Kidney (tissue), 14 donors: Measurements from ENCODE around the gene TRAPPC4. TPM values are rescaled to one million over a fixed set of nuclear protein-coding genes. Genes with fewer than 3 reads are reported as not detected.
A peak's percentile ranks its signal among the peaks of the same experiment; 100 is the strongest.

ENCODE experiments used
- DNase-seq, 5 donors: peaks; one replicate each; pipeline ENCODE4 v3.0.0-alpha.2; 2013 to 2020
- FAIRE-seq: peaks from 2 replicates; lab custom pipeline; 2012; peaks lifted over from hg19 to GRCh38; lab: Jason Lieb, UNC
- H3K27ac ChIP-seq, 2 donors: one replicate each; pipeline ENCODE4 v1.7.0; 2013; ENCODE audit warnings: low read depth in 2 of 2, low read length in 2 of 2, inconsistent platforms in 1 of 2
- H3K27me3 ChIP-seq: one replicate; pipeline ENCODE4 v1.7.1; 2013; ENCODE audit warnings: low read length, inconsistent platforms; ENCODE audit not compliant: control insufficient read depth, insufficient read depth
- H3K36me3 ChIP-seq, 3 donors: one replicate each; pipeline versions ENCODE4 v1.7.0 to v1.7.1; 2013; ENCODE audit warnings: low read length in 3 of 3, control low read depth in 1 of 3, inconsistent platforms in 1 of 3; ENCODE audit not compliant: insufficient read depth in 3 of 3, control insufficient read depth in 2 of 3
- H3K4me1 ChIP-seq, 3 donors: one replicate each; pipeline versions ENCODE4 v1.7.0 to v1.7.1; 2013; ENCODE audit warnings: low read length in 3 of 3, inconsistent platforms in 1 of 3, low read depth in 1 of 3; ENCODE audit not compliant: control insufficient read depth in 2 of 3, insufficient read depth in 2 of 3
- H3K4me3 ChIP-seq, 3 donors: one replicate each; pipeline versions ENCODE4 v1.7.0 to v1.8.1; 2013; ENCODE audit warnings: low read length in 3 of 3, control low read depth in 1 of 3, inconsistent platforms in 1 of 3
- H3K9ac ChIP-seq, 3 donors: one replicate each; pipeline versions ENCODE4 v1.7.0 to v1.7.1; 2013; ENCODE audit warnings: low read length in 3 of 3, control low read depth in 1 of 3, inconsistent platforms in 1 of 3
- H3K9me3 ChIP-seq, 3 donors: one replicate each; pipeline versions ENCODE4 v1.7.0 to v1.7.1; 2013; ENCODE audit warnings: low read length in 3 of 3, control low read depth in 1 of 3, inconsistent platforms in 1 of 3; ENCODE audit not compliant: control insufficient read depth in 2 of 3, insufficient read depth in 1 of 3
- CTCF ChIP-seq: IDR thresholded peaks from 3 replicates; pipeline ENCODE4 v1.5.1; 2012; ENCODE audit warnings: mild to moderate bottlenecking, moderate library complexity, borderline replicate concordance; ENCODE audit not compliant: insufficient read depth; ENCODE audit errors: extremely low read depth
- intact Hi-C: fragments of 100-400 bp; cut with DNase I; formaldehyde crosslinking; loops from one replicate; pipeline ENCODE4 v1.11.1; 2022
- polyA plus RNA-seq: library from polyadenylated mRNA; stranded (reverse); fragments of 350-450 nt; fragmentation: Illumina TruSeq; extraction: RNeasy Lipid Tissue Mini Kit (QIAGEN cat#74804); gene quantifications from one replicate; pipeline ENCODE4 v1.2.3, GENCODE V29; 2014; ENCODE audit warnings: low read depth, low replicate concordance; ENCODE audit not compliant: insufficient read depth
- total RNA-seq: library from RNA; stranded (reverse); fragmentation: NEBNext Ultra II Directional; extraction: Animal tissue kit (Norgen Biotek cat#: 25700); gene quantifications from one replicate; pipeline ENCODE4 v1.2.1, GENCODE V29; 2021
- donor health status: control.
- donor health status: control.
- donor health status: control.
- donor health status: control.
- donor health status: control.
- donor health status: DM: yes; HTN: yes; CAD: no.
- donor health status: Normal renal cell carcinoma (clear cell type).

The TRAPPC4 gene
- total and polyA plus RNA-seq, 2 donors from 2014 or later, result 82.6 to 136 TPM

- H3K4me1 ChIP-seq, result peaks cover 0 to 9% (median 5%) of the 10 kb centered on the region in 3 donors
- peak in 1 of 5 donors; percentile 39 for DNase-seq
- no peak overlapping the region for H3K27ac ChIP-seq
- intact Hi-C loops, result no loop called here
- no peak for FAIRE-seq
- H3K9ac ChIP-seq, result no peak overlapping the region
- no peak overlapping the region for H3K4me3 ChIP-seq
- H3K9me3 ChIP-seq, result no peaks in the 10 kb centered on the region
- TF ChIP-seq CTCF, result no peak
- H3K36me3 ChIP-seq, result peaks cover 0 to 64% (median 62%) of the 10 kb centered on the region in 3 donors
- H3K27me3 ChIP-seq, result no peaks in the 10 kb centered on the region
These were observed 33.0 kb downstream of the TRAPPC4 start for GRCh38 chr11:119051440-119052162.

GRCh38 chr11:119052163-119052814, 33.7 kb downstream of the TRAPPC4 start:
- Histone ChIP-seq H3K4me1 (peaks cover 0 to 9% (median 5%) of the 10 kb centered on the region in 3 donors), H3K9me3 (no peaks in the 10 kb centered on the region), H3K9ac (no peak overlapping the region), H3K27ac (no peak overlapping the region), H3K27me3 (no peaks in the 10 kb centered on the region), H3K4me3 (no peak overlapping the region), H3K36me3 (peaks cover 0 to 61% (median 59%) of the 10 kb centered on the region in 3 donors)
- no peak for TF ChIP-seq CTCF
- intact Hi-C loops, result no loop called here
- DNase-seq (peak in 1 of 5 donors; percentile 46), FAIRE-seq (no peak)

- peaks cover 0 to 44% (median 40%) of the 10 kb centered on the region in 3 donors for H3K36me3 ChIP-seq
- peaks cover 0 to 11% (median 8%) of the 10 kb centered on the region in 3 donors for H3K4me1 ChIP-seq
- no peak overlapping the region for H3K27ac ChIP-seq
- peak in 1 of 5 donors; percentile 55 for DNase-seq
- no peaks in the 10 kb centered on the region for H3K9me3 ChIP-seq
- intact Hi-C loops, result no loop called here
- H3K27me3 ChIP-seq, result no peaks in the 10 kb centered on the region
- no peak overlapping the region for H3K9ac ChIP-seq
- H3K4me3 ChIP-seq, result no peak overlapping the region
- FAIRE-seq, result no peak
- no peak for TF ChIP-seq CTCF
These were observed 35.9 kb downstream of the TRAPPC4 start for GRCh38 chr11:119054418-119054817.
